HepG2 (cell line): Measurements from ENCODE around the gene FHDC1. TPM values are rescaled to one million over a fixed set of nuclear protein-coding genes. Genes with fewer than 3 reads are reported as not detected.

Source experiments
- ATAC-seq: fragments of 200-7000 bp; cut with Tn5 transposase; 3 replicates; pipeline ENCODE4 v1.9.1; 2020; ENCODE audit warnings: mild to moderate bottlenecking, moderate library complexity
- BruUV-seq: library from RNA; stranded (reverse); fragments of 400-500 nt; replicated peaks from 2 replicates; lab custom pipeline; 2021; lab: Mats Ljungman, UMichigan
- CTCF ChIA-PET: fragments of 300-600 bp; formaldehyde crosslinking; extraction: SDS; loops from one replicate; lab custom pipeline; 2021; ENCODE audit warnings: low total read pairs, inconsistent platforms, low intra/inter-chr PET ratio; lab: Yijun Ruan, JAX
- POLR2A ChIA-PET: fragments of 350-600 bp; sonication (Branson Sonifier 250); formaldehyde crosslinking; loops from one replicate; lab custom pipeline; 2020; ENCODE audit warnings: antibody characterized with exemption, inconsistent platforms; lab: Yijun Ruan, JAX
- DNase-seq: peaks from one replicate; pipeline ENCODE4 v3.0.0-alpha.2; 2015; ENCODE audit warnings: low spot score
- FAIRE-seq: peaks from 3 replicates; lab custom pipeline; 2011; peaks lifted over from hg19 to GRCh38; lab: Jason Lieb, UNC
- H2AFZ ChIP-seq: one replicate; pipeline ENCODE4 v1.6.1; 2011; ENCODE audit warnings: low read length, inconsistent platforms
- H3K27ac ChIP-seq: fragments of 300-600 bp; 3 replicates; pipeline ENCODE4 v1.8.0; 2011; ENCODE audit warnings: mixed run types, mild to moderate bottlenecking, mixed read lengths, low read length, inconsistent platforms; ENCODE audit not compliant: insufficient read depth; ENCODE audit errors: extremely low read length
- H3K27me3 ChIP-seq, 2 experiments: fragments of 200-600 bp in 1 of 2; 2 replicates in 1 of 2; 3 replicates in 1 of 2; pipeline versions ENCODE4 v1.6.0 to v1.8.0; 2011; ENCODE audit warnings: low read length in 2 of 2, mild to moderate bottlenecking in 2 of 2, moderate library complexity in 2 of 2, inconsistent platforms in 1 of 2; ENCODE audit not compliant: insufficient read depth in 2 of 2, control insufficient read depth in 1 of 2
- H3K36me3 ChIP-seq, 2 experiments: fragments of 200-600 bp in 1 of 2; replicated peaks in 1 of 2; 2 replicates in 1 of 2; 3 replicates in 1 of 2; pipeline versions ENCODE4 v1.5.1 to v1.8.0; 2011; ENCODE audit warnings: low read length in 2 of 2, inconsistent platforms in 1 of 2; ENCODE audit not compliant: insufficient read depth in 2 of 2, control insufficient read depth in 1 of 2
- H3K4me1 ChIP-seq: 2 replicates; pipeline ENCODE4 v1.5.1; 2012; ENCODE audit warnings: low read length, inconsistent platforms; ENCODE audit not compliant: insufficient read depth
- H3K4me2 ChIP-seq: 2 replicates; pipeline ENCODE4 v1.6.0; 2011; ENCODE audit warnings: low read depth, low read length, inconsistent platforms
- H3K4me3 ChIP-seq, 3 experiments: fragments of 200-600 bp in 1 of 3; sonication (generic), shearing (Covaris generic) in 1 of 3; replicated peaks in 1 of 3; 2 replicates each; pipeline ENCODE4 v1.5.1; 2011 to 2016; ENCODE audit warnings: low read length in 3 of 3, inconsistent platforms in 2 of 3, low read depth in 2 of 3, mild to moderate bottlenecking in 2 of 3, control low read depth in 1 of 3, mixed read lengths in 1 of 3; ENCODE audit not compliant: insufficient read depth in 1 of 3
- H3K79me2 ChIP-seq: one replicate; pipeline ENCODE4 v1.6.1; 2011; ENCODE audit warnings: low read length, inconsistent platforms; ENCODE audit not compliant: insufficient read depth
- H3K9ac ChIP-seq: 2 replicates; pipeline ENCODE4 v1.6.0; 2011; ENCODE audit warnings: mild to moderate bottlenecking, low read depth, low read length, inconsistent platforms; ENCODE audit not compliant: insufficient read depth
- H3K9me3 ChIP-seq: 2 replicates; pipeline ENCODE4 v1.5.1; 2012; ENCODE audit warnings: mild to moderate bottlenecking, low read length
- H4K20me1 ChIP-seq: 2 replicates; pipeline ENCODE4 v1.6.0; 2011; ENCODE audit warnings: inconsistent platforms, mild to moderate bottlenecking, low read length, moderate library complexity; ENCODE audit not compliant: insufficient read depth
- CREB3 ChIP-seq: sonication (generic); formaldehyde crosslinking; IDR thresholded peaks from 2 replicates; pipeline ENCODE4 v1.5.0; 2020; ENCODE audit warnings: missing genetic modification reagents
- HNF1B ChIP-seq: sonication (generic); formaldehyde crosslinking; IDR thresholded peaks from 2 replicates; pipeline ENCODE4 v1.5.1; 2020; ENCODE audit warnings: mild to moderate bottlenecking, moderate library complexity, missing genetic modification reagents
- MBD4 ChIP-seq: IDR thresholded peaks from 2 replicates; pipeline ENCODE4 v1.6.1; 2012; ENCODE audit warnings: low read length, inconsistent platforms, borderline replicate concordance
- MED13 ChIP-seq: sonication (generic); formaldehyde crosslinking; IDR thresholded peaks from 2 replicates; pipeline ENCODE4 v1.5.0; 2020; ENCODE audit warnings: missing genetic modification reagents
- RBAK ChIP-seq: sonication (generic); formaldehyde crosslinking; IDR thresholded peaks from 2 replicates; pipeline ENCODE4 v1.5.1; 2020; ENCODE audit warnings: mild to moderate bottlenecking, missing genetic modification reagents
- RXRB ChIP-seq: IDR thresholded peaks from 2 replicates; pipeline ENCODE4 v1.6.1; 2016; ENCODE audit warnings: borderline replicate concordance, missing genetic modification reagents, missing compliant biosample characterization
- SUZ12 ChIP-seq: fragments of 150-350 bp; IDR thresholded peaks from 2 replicates; pipeline ENCODE4 v1.6.1; 2014; ENCODE audit warnings: low read depth, low read length
- XBP1 ChIP-seq: sonication (generic); formaldehyde crosslinking; IDR thresholded peaks from 2 replicates; pipeline ENCODE4 v1.5.0; 2020; ENCODE audit warnings: missing genetic modification reagents
- ZBTB8A ChIP-seq: sonication (generic); formaldehyde crosslinking; IDR thresholded peaks from 2 replicates; pipeline ENCODE4 v1.4.0; 2020; ENCODE audit warnings: mild to moderate bottlenecking, low read depth, missing genetic modification reagents, borderline replicate concordance
- ZNF296 ChIP-seq: sonication (generic); formaldehyde crosslinking; conservative IDR thresholded peaks from 2 replicates; pipeline ENCODE4 v1.5.0; 2020; ENCODE audit warnings: mild to moderate bottlenecking, missing genetic modification reagents
- ZNF639 ChIP-seq: conservative IDR thresholded peaks from 2 replicates; pipeline ENCODE4 v1.6.1; 2018; ENCODE audit warnings: missing genetic modification reagents
- ZNF747 ChIP-seq: sonication (generic); formaldehyde crosslinking; IDR thresholded peaks from 2 replicates; pipeline ENCODE4 v1.8.1; 2023; ENCODE audit warnings: missing genetic modification reagents, mild to moderate bottlenecking, borderline replicate concordance
- WGBS: methylation state at CpG from one replicate; pipeline ENCODE4 v1.1.6; 2017; ENCODE audit warnings: low lambda C conversion rate; 5-methylcytosine and 5-hydroxymethylcytosine counted together
- in situ Hi-C: cut with HindIII; loops from 2 replicates; pipeline ENCODE4 v1.10.0; 2017; ENCODE audit warnings: low pct_unique_long_range_greater_than_20kb; ENCODE audit not compliant: extremely low pct_ligation_motif_present
- intact Hi-C: fragments of 100-400 bp; cut with micrococcal nuclease; formaldehyde crosslinking; loops from one replicate; pipeline ENCODE4 v1.10.0; 2022; ENCODE audit not compliant: unreplicated experiment
- polyA plus RNA-seq, 8 experiments: library from polyadenylated mRNA; depleted of rRNA in 3 of 8; stranded (reverse) in 7 of 8; unstranded in 1 of 8; fragments of >200 nt; fragmentation: Illumina TruSeq in 4 of 8; extraction: Trizol in 4 of 8; gene quantifications; 2 replicates each; pipeline versions ENCODE4 v1.2.1 to v1.2.3, GENCODE V29; 2011 to 2016; ENCODE audit warnings: low read depth in 4 of 8, missing spikeins in 1 of 8, mixed read lengths in 1 of 8; ENCODE audit not compliant: insufficient read depth in 1 of 8
- total RNA-seq, 5 experiments: library from RNA; depleted of rRNA; stranded (reverse); fragments of >200 nt; fragmentation: Illumina TruSeq; extraction: Trizol; gene quantifications; 2 replicates each; pipeline ENCODE4 v1.2.3, GENCODE V29; 2016; ENCODE audit warnings: low read depth in 1 of 5
- TF ChIP-seq, protein P1 (sequence below): sonication (generic); formaldehyde crosslinking; IDR thresholded peaks from 2 replicates; pipeline ENCODE4 v1.4.0; 2020; ENCODE audit warnings: missing genetic modification reagents
- TF ChIP-seq, protein P2 (sequence below): sonication (generic); formaldehyde crosslinking; IDR thresholded peaks from 2 replicates; pipeline ENCODE4 v1.5.1; 2020; ENCODE audit warnings: missing genetic modification reagents, mild to moderate bottlenecking, borderline replicate concordance
- TF ChIP-seq, protein P3 (sequence below): sonication (generic); formaldehyde crosslinking; IDR thresholded peaks from 2 replicates; pipeline ENCODE4 v1.5.1; 2020; ENCODE audit warnings: missing genetic modification reagents, mild to moderate bottlenecking, borderline replicate concordance

FHDC1 gene
- total and polyA plus RNA-seq, 2 of the 13 experiments (the other 11 are each of a cell fraction or from before 2014, with no cell fraction given) = 0.07 to 0.15 TPM

DNA sequence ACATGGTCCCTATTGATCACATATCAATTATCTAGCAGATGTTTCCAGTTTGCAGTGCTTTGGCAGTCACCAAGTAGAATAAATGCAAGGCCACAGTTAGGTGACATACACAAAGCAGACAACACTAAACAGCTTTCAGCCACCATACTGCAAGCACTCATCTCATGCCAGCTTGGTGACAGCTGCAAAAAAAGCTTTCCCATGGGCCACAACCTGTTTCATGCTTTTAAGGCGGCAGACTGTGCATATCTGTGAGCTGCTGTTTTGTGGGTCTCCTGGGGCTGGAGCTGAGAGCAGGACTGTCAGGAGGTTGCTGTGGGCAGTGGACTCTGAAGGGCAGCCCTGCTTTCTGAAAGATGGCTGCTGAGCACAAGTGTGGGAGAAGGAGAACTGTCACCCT lies 82.6 kb downstream of the FHDC1 start:
- in situ Hi-C loops (no loop called here), intact Hi-C loops (no loop called here)
- Histone ChIP-seq H3K36me3 (no peaks in the 10 kb centered on the region), H3K27ac (no peak overlapping the region), H3K9ac (no peak overlapping the region), H2AFZ (no peak overlapping the region), H3K4me3 (no peak overlapping the region), H3K79me2 (no peaks in the 10 kb centered on the region), H3K4me2 (no peak overlapping the region), H3K4me1 (peaks cover 10% of the 10 kb centered on the region), H4K20me1 (no peaks in the 10 kb centered on the region), H3K9me3 (no peaks in the 10 kb centered on the region), H3K27me3 (peaks cover 0 to 10% of the 10 kb centered on the region in 2 experiments; a peak in 2 of 5 replicates)
- ChIA-PET POLR2A (no interaction called here), CTCF (no interaction called here)
- DNase-seq (no peak), ATAC-seq (no peak), FAIRE-seq (no peak)
- BruUV-seq = no TSS peak
- WGBS = 89% methylated on average over 1 of the region's 1 CpG
- TF ChIP-seq MED13 (CRISPR knock-in tag) (no peak), SUZ12 (no peak), RBAK (CRISPR knock-in tag) (no peak), MBD4 (no peak), XBP1 (CRISPR knock-in tag) (no peak), RXRB (CRISPR knock-in tag) (no peak), ZNF296 (no peak), ZBTB8A (CRISPR knock-in tag) (no peak), HNF1B (CRISPR knock-in tag) (no peak), CREB3 (CRISPR knock-in tag) (no peak), ZNF747 (CRISPR knock-in tag) (no peak), ZNF639 (no peak)
- TF ChIP-seq, protein P1, sequence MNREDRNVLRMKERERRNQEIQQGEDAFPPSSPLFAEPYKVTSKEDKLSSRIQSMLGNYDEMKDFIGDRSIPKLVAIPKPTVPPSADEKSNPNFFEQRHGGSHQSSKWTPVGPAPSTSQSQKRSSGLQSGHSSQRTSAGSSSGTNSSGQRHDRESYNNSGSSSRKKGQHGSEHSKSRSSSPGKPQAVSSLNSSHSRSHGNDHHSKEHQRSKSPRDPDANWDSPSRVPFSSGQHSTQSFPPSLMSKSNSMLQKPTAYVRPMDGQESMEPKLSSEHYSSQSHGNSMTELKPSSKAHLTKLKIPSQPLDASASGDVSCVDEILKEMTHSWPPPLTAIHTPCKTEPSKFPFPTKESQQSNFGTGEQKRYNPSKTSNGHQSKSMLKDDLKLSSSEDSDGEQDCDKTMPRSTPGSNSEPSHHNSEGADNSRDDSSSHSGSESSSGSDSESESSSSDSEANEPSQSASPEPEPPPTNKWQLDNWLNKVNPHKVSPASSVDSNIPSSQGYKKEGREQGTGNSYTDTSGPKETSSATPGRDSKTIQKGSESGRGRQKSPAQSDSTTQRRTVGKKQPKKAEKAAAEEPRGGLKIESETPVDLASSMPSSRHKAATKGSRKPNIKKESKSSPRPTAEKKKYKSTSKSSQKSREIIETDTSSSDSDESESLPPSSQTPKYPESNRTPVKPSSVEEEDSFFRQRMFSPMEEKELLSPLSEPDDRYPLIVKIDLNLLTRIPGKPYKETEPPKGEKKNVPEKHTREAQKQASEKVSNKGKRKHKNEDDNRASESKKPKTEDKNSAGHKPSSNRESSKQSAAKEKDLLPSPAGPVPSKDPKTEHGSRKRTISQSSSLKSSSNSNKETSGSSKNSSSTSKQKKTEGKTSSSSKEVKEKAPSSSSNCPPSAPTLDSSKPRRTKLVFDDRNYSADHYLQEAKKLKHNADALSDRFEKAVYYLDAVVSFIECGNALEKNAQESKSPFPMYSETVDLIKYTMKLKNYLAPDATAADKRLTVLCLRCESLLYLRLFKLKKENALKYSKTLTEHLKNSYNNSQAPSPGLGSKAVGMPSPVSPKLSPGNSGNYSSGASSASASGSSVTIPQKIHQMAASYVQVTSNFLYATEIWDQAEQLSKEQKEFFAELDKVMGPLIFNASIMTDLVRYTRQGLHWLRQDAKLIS (CRISPR knock-in tag) = no peak
- TF ChIP-seq, protein P2, sequence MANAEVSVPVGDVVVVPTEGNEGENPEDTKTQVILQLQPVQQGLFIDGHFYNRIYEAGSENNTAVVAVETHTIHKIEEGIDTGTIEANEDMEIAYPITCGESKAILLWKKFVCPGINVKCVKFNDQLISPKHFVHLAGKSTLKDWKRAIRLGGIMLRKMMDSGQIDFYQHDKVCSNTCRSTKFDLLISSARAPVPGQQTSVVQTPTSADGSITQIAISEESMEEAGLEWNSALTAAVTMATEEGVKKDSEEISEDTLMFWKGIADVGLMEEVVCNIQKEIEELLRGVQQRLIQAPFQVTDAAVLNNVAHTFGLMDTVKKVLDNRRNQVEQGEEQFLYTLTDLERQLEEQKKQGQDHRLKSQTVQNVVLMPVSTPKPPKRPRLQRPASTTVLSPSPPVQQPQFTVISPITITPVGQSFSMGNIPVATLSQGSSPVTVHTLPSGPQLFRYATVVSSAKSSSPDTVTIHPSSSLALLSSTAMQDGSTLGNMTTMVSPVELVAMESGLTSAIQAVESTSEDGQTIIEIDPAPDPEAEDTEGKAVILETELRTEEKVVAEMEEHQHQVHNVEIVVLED (CRISPR knock-in tag) = no peak
- TF ChIP-seq, protein P3, sequence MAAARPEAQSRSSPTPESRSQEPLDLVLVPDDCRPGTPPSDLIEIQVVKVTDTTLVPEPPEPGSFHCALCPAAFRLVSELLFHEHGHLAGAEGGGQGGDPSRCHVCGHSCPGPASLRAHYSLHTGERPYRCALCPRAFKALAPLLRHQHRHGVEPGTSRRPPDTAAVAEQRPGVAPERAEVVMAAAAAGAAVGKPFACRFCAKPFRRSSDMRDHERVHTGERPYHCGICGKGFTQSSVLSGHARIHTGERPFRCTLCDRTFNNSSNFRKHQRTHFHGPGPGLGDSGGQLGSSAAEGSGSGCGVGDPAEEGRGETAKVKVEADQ (CRISPR knock-in tag) = no peak
